Peyer's patch (tissue), 4 donors: ENCODE data around the gene KRTAP20-1.

Experiments
- POLR2A ChIP-seq, 2 donors: fragments of 450-650 bp; IDR thresholded peaks; one replicate each; pipeline ENCODE4 v1.5.1; 2017; ENCODE audit warnings: antibody characterized with exemption in 2 of 2, mild to moderate bottlenecking in 2 of 2, moderate library complexity in 2 of 2
- TF ChIP-seq, protein P1 (sequence below), 6 experiments: fragments of 450-650 bp in 4 of 6; fragments of 200-600 bp in 2 of 6; sonication (generic) in 1 of 6; IDR thresholded peaks; one replicate each; pipeline ENCODE4 v1.5.1; 2017 to 2019; ENCODE audit warnings: antibody characterized with exemption in 6 of 6, mild to moderate bottlenecking in 3 of 6, moderate library complexity in 1 of 6

DNA sequence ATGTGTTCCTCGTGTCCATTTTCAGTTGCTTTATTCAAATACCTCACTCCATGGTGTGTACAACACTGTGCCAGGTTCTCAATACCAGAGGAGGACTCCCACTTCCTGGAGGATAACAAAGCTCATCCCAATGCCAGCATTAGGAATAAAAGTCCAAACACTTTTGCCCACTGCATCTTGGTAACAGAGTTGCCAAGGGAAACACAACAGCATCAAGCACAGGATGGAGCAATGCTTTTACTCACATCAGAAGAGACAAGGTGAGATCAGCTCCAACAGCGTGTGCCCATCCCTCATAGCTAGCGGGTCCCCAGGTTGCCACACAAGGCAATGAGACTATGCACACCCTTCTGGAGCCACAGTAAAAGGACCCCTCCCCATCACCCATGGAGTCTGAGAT lies 7.1 kb downstream of the KRTAP20-1 start:
- TF ChIP-seq, protein P1, sequence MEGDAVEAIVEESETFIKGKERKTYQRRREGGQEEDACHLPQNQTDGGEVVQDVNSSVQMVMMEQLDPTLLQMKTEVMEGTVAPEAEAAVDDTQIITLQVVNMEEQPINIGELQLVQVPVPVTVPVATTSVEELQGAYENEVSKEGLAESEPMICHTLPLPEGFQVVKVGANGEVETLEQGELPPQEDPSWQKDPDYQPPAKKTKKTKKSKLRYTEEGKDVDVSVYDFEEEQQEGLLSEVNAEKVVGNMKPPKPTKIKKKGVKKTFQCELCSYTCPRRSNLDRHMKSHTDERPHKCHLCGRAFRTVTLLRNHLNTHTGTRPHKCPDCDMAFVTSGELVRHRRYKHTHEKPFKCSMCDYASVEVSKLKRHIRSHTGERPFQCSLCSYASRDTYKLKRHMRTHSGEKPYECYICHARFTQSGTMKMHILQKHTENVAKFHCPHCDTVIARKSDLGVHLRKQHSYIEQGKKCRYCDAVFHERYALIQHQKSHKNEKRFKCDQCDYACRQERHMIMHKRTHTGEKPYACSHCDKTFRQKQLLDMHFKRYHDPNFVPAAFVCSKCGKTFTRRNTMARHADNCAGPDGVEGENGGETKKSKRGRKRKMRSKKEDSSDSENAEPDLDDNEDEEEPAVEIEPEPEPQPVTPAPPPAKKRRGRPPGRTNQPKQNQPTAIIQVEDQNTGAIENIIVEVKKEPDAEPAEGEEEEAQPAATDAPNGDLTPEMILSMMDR (IDR thresholded peaks at IDR 0.05) = no peak
- no peak for TF ChIP-seq POLR2A (IDR thresholded peaks at IDR 0.05)
